ENCODE measurements around the gene CES3.
"Not testable (repeated sequence)": the region's sequence is repeated elsewhere in the genome, so short reads cannot be mapped to it uniquely, and the experiment has no call there.

Gene CES3

DNA sequence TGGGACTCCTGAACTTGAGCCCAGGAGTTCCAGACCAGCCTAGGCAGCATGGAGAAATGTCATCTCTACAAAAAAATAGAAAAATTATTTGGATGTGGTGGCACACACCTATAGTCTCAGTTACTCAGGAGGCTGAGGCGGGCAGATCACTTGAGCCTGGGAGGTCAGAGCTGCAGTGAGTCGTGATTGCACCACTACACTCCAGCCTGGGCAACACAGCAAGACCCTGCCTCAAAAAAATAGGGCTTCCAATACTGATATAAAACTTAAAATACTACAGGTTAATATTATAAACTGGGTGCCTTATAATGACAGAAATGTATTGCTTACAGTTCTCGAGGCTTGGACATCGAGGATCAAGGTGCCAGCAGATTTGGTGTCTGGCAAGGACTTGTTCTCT, 15.1 kb upstream of the CES3 start:
- no peak for DNase-seq (ENCODE audit: low spot score)

DNA sequence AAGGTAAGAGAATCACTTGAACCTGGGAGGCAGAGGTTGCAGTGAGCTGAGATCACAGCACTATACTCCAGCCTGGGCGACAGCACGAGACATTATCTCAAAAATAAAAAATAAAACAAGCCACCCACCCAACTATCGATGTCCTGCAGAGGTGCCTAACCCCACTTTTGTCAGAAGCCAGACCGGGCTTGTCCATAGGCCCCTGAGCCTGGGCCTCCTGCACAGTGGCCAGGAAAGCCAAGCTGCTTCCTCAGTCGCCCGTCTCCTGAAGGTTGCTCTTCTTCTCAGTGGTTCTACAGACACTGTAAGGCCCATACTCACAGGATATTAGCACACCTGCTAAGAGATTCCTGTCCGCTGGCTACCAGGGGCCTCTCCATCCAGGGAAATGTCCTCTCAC, 14.5 kb upstream of the CES3 start:
- no peak for DNase-seq (ENCODE audit: low spot score)

DNA sequence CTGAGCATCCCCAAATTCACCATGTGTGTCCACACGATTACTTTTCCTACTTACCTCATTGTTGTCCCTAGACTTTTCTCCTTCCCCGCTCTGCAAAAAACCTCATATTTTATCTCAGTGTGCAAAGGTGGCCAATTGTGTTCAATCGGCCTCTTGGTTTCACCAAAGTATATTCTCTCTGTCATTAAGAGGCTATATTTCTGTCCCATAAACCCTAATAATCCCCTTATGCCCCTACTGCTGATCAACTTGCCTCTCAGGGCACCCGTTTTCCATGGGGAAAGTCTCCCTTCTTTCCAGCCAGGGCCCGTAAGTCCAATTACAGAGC, 14.1 kb upstream of the CES3 start:
- DNase-seq (ENCODE audit: low spot score) = no peak

DNA sequence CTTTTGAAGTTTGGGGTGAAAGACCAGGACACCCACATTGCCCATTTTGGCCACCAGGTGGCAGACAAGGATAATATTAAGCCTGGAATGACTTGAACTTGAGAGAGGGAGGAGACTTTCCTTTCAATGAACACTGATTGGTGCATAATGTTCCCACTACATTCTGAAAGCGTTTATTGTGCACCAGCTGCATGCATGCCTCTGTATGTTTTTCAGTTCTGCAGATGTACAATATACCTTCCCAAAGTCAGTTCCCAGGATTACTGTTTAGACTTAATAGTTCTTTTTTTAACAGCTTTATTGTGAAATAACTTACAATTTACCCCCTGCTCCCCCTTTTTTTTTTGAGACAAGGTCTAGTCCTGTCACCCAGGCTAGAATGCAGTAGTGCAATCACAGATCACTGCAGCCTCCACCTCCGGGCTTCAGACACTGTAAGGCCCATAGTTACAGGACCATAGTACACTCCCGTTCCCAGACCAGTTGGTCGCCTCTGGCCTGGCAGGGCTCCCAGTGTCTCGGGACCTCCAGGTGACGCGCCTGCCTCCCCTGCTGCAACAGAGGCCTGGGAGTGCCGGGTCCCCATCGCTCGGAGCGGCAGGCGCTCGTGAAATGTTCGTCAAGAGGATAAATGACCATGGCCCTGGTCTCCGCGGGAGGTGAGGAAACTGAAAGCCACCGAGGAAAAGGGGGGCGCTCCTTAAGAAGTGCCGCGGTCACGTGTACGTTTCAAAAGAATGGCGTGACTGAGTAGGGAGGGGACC, 13.6 kb upstream of the CES3 start:
- DNase-seq (ENCODE audit: low spot score) = peak; percentile 81

DNA sequence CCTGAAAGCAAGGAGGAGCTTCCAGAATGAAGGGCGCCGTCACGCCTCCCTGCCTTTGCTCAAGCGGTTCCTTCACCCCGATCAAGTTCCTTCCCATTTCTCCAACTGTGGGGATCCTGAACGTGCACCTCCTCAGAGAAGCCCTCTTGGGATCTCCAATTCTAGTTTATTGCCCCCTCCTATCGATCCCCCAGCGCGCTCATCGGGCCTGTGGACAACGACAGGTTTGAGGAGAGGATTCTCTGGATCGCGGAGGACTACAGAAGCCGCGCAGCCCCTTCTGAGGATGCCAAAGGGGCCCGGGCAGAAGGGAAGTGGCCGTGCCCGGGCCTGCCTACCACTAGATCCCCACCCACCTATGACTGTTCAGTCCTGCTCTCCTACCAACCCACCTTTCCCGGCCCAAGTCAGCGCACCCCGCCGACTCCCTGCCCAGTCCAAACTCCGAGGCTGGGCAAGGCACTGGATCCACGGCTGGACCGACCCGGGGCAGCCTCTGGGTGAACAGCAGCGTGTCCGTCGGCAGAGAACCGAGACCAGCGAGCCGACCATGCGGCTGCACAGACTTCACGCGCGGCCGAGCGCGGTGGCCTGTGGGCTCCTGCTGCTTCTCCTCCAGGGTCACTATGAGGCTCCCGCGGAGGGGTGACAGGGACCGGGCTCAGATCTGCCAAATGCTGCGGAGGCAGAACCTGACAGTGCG, 12.8 kb upstream of the CES3 start:
- peak; percentile 20 for DNase-seq (ENCODE audit: low spot score)

DNA sequence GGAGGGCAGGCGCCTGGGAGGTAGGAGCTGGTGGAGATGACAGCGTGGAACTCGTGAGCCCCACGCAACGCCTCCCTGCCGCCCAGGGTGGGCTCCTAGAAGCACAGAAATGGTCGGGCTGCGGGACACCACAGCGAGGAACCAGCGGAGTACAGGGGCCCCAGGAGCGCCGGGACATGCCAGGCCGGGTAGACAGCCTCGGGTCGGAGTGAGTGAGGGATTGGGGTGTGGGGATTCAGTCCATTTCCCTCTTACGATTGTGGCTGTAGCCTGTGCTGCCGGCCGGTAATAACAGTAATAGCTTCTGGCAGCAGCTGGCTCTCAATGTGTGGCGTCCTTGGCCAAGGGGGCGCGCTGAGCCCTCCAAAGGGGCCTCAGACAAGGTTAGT, 12.2 kb upstream of the CES3 start:
- no peak for DNase-seq (ENCODE audit: low spot score)

DNA sequence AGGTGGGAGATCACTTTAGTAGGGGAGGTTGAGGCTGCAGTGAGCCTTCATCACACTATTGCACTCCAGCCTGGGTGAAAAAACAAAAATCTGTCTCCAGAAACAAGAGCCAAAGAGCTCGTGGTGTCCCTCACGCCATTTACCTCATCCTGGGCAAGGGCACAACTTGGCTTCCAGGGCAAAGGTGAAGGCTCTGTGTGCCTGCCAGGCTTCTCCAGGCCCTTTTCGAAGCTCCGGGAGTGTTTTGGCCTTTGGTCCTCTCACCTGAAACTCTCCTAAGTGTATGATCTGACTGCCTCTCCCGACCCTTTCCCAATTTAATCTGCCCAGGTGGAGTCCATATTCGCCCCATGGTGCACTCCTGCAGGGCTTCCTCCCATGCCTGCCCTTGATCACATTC, 11.6 kb upstream of the CES3 start:
- DNase-seq (ENCODE audit: low spot score) = no peak

DNA sequence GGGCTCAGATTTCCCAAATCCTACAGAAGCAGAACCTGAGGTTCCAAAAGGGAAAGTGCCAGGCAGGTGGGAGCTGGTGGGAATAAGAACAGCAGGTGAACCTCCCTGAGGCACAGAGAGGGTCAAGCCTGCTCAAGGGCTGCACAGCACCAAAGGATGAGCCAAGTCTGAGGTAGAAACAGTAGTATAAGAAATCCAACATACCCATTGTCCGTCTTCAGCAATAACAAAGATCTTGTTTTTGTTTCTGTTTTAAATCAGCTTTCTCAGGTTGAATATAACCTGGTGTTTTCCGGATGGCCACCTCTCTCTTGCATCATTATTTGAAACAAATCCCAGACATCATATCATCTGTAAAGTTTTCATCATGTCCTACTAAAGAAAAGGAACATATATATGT, 10.6 kb upstream of the CES3 start:
- DNase-seq (ENCODE audit: low spot score) = no peak

DNA sequence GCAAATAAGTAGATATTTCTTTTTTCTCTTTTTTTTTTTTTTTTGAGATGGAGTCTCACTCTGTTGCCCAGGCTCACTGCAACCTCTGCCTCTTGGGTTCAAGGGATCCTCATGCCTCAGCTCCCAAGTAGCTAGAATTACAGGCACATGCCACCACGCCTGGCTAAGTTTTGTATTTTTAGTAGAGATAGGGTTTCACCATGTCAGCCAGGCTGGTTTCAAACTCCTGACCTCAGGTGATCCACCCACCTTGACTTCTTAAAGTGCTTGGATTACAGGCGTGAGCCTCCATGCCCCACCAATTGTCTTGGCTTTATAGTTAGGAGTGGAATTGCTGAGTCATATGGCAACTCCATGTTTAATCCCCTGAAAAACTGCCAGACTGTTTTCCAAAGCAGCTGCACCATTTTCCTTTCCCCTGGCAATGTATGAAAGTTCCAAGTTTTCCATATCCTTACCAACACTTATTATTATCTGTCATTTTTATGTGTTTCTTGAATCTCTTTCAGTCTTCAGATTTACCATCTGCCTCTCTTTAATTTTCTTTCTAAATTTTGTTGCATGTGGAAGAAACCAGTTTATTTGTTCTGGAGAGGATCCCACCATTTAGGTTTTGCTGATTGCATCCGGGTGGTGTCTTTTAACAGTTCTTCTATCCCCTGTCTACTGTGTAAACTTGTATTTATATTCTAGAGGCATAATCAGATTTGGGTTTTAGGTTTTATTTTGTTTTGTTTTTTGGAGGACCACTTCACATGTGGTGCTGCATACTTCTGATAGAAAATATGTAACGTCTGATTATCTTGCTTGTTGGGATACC, 9.9 kb upstream of the CES3 start:
- DNase-seq (ENCODE audit: low spot score) = peak; percentile 20

DNA sequence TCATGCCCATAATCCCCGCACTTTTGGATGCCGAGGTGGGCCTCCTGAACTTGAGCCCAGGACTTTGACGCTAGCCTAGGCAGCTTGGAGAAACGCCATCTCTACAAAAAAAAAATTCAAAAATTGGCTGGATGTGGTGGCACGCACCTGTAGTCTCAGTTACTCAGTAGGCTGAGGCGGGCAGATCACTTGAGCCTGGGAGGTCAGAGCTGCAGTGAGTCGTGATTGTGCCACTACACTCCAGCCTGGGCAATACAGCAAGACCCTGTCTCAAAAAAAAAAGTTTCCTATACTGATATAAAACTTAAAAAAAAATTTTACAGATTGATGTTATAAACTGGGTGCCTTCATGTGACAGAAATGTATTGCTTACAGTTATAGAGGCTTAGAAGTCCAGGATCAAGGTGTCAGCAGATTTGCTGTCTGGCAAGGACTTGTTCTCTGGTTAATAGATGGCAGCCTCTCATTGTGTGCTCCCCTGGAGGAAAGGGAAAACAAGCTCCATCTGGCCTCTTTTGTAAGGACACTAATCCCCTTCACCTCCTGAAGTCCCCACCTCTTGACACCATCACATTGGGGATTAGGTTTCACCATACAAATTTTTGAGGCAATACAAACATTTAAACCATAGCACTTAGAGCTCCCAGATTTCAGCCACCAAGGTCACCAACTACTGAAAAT, 8.5 kb upstream of the CES3 start:
- no peak for DNase-seq (ENCODE audit: low spot score)

DNA sequence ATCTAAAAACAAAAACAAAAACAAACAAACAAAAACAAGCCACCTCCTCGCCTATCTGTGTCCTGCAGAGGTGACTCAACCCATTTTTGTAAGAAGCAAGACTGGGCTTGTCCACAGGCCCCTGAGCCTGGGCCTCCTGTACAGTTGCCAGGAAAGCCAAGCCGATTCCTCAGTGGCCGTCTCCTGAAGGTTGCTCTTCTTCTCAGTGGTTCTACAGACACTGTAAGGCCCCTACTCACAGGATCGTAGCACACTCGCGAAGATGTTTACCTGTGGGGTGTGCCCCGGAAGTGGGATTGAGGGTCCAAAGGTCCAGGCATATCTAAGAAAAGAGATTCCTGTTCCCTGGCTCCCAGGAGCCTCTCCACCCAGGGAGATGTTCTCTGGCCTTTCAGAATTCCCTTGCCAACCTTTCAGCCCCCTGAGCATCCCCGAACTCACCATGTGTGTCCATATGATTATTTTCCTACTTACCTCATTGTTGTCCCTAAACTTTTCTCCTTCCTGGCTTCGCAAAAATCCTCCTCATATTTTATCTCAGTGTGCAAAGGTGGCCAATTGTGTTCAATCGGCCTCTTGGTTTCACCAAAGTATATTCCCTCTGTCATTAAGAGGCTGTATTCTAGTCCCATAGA, 7.5 kb upstream of the CES3 start:
- no peak for DNase-seq (ENCODE audit: low spot score)

DNA sequence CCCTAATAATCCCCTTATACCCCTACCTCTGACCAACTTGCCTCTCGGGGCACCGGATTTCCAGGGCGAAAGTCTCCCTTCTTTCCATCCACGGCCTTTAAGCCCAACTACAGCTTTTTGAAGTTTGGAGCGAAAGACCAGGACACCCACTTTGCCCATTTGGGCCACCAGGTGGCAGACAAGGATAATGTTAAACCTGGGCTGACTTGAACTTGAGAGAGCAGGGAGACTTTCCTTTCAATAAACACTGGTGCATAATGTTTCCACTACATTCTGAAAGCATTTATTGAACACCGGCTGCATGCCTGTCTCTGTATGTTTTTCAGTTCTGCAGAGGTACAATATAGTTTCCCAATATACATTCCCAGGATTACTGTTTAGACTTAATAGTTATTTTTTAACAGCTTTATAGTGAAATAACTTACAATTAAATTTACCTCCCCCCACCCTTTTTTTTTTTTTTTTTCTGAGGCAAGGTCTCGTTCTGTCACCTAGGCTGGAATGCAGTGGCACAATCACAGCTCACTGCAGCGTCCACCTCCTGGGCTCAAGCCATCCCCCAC, 6.9 kb upstream of the CES3 start:
- peak; percentile 78 for DNase-seq (ENCODE audit: low spot score)

DNA sequence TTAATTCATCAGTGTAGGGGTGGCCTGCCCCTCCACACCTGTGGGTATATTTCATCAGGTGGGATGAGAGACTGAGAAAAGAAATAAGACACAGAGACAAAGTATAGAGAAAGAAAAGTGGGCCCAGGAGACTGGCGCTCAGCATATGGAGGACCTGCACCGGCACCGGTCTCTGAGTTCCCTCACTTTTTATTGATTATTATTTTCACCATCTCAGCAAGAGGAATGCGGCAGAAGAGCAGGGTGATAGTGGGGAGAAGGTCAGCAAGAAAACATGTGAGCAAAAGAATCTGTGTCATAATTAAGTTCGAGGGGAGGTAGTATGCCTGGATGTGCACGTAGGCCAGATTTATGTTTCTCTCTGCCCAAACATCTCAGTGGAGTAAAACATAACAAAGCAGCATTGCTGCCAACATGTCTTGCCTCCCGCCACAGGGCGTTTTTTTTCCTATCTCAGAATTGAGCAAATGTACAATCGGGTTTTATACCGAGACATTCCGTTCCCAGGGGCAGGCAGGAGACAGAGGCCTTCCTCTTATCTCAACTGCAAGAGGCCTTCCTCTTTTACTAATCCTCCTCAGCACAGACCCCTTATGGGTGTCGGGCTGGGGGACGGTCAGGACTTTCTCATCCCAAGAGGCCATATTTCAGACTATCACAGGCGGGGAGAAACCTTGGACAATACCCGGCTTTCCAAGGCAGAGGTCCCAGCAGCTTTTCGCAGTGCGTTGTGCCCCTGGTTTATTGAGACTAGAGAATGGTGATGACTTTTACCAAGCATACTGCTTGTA, 5.5 kb upstream of the CES3 start:
- DNase-seq (ENCODE audit: low spot score) = not testable (repeated sequence)

DNA sequence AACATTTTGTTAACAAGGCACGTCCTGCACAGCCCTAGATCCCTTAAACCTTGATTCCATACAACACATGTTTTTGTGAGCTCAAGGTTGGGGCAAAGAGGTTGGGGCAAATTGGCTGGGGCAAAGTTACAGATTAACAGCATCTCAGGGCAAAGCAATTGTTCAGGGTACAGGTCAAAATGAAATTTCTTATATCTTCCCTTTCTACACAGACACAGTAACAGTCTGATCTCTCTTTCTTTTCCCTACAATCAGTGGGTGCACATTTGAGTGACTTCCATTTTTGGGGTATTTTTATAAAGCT, 5.0 kb upstream of the CES3 start:
- DNase-seq (ENCODE audit: low spot score) = not testable (repeated sequence)

DNA sequence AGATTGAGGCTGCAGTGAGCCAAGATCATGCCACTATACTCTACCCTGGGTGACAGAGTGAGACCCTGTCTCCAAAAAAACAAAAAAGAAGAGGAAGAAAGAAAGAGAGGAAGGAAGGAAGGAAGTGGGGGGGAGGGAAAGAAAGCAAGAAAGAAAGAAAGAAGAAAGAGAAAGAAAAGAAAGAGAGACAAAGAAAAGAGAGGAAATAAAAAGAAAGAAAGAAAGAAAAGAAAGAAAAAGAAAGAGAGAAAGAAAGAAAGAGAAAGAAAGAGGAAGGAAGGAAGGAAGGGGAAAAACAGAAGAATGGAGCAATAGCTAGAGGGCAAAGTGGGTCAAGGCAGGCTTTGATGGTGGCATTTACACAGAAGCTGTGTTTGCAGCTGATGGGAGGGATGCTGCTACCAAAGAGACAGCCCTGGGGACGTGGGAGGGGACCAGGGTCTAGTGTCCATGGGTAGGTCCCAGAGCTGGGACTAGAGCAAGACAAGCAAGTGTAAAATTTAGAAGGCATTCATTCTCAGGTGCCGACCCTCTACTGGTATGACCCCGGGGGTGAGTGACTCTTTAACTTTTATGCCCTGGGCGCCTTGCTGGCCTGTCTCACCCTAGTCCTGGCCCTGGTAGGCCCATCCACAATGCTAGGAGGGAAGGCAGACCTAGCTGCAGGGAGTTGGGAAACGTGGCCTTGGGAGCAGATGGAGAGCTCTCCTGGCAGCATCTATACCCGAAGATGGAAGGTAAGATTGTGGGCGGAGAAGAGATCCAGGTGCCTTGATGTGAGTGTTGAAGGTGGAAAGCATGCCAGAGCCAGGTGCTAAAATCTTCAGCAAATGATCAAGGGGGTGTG, 2.0 kb upstream of the CES3 start:
- no peak for DNase-seq (ENCODE audit: low spot score)

DNA sequence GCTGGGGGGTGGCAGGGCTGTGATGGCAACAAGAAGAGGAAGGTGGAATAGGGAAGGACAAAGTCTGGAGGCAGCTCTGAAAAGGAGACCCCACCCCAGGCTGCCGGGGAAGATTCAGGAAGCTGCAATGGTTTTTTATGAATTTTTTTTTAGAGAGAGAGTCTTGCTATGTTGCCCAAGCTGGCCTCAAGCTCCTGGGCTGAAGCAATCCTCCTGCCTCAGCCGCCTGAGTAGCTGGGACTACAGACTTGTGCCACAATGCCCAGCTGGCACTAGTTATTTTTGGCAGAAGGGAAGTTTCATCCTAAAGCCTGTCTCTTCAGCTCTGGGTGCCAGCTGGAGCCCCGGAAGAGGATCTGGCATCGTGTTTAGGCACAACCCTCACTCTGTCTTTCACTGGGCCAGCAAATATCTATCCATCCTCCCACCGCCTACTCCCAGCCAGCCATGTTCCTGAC, 1.3 kb upstream of the CES3 start:
- DNase-seq (ENCODE audit: low spot score) = no peak

DNA sequence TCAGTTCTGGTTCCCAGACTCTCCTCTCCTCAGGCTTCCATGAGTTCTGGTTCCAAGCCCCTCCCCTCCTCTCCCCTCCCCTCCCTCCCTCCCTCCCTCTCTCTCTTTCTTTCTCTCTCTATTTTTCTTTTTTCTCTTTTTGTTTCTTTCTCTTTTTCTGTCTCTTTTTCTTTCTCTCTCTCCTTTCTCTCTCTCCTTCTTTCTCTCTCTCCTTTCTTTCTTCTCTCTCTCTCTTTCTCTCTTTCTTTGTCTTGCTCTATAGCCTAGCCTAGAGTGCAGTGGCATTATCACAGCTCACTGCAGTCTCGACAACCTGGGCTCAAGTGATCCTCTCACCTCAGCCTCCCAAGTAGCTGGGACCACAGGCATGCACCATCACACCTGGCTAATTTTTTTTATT, 796 bp upstream of the CES3 start:
- no peak for DNase-seq (ENCODE audit: low spot score)

DNA sequence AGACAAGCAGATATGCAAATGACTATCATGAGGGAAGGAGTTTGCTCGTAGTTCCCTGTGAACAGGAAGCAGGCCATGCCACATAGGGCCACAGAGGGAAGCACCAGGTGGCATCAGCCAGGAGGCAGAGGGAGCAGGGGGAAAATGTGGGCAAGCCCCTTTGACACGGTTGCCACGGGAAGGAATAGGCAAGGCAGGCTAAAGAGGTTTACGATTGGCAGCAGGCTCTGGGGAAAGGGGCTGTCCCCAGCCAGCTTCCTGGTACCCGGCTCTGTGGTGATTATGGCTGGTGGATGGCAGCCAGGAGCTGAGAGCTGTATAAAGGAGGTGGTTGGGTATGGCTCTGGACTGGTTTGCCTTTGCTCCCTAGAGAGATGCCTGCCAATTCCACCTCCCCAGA, 848 bp downstream of the CES3 start:
- peak; percentile 26 for DNase-seq (ENCODE audit: low spot score)

DNA sequence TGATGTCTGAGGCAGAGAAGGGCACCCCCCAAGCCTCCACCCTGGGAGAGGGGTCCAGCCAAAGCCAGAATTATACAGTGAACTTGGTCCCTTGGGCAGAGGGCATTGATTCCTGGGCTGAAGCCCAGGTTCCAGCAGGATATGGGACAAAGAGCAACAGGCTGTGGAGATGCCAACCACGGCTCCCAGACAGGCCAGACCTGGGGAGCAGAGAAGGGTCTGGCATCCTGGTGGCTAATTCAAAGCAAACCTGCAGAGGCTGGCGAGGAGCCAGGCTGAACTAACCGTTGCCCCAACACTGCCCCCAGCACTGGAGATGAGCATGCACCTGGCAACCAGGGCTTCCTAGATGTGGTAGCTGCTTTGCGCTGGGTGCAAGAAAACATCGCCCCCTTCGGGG, 3.0 kb downstream of the CES3 start:
- no peak for DNase-seq (ENCODE audit: low spot score)

DNA sequence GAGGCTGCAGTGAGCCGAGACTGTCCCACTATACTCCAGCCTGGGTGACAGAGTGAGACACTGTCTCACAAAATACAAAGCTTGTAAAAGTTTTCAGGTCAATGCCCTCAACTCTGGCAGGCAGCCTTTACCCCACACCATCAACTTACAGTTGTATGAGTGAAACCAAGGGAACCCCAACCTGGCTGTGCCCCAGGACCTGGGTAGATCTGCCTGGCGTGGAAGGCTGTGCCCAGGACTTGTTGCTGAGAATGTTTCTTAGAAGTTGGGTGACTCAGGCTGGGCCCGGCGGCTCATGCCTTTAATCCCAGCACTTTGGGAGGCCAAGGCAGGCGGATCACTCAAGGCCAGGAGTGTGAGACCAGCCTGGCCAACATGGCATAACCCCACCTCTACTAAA, 7.8 kb downstream of the CES3 start:
- peak; percentile 38 for DNase-seq (ENCODE audit: low spot score)

All from kidney tubule cell (primary cell).